H1 (cell line): ENCODE results near the gene TTBK1. TPM values are rescaled to one million over a fixed set of nuclear protein-coding genes. Genes with fewer than 3 reads are reported as not detected.

Experiments
- RBBP5 ChIP-seq: IDR thresholded peaks from 2 replicates; pipeline ENCODE4 v1.7.1; 2012; ENCODE audit warnings: low read depth, mild to moderate bottlenecking, inconsistent platforms, low read length, moderate library complexity, borderline replicate concordance
- TAF1 ChIP-seq: IDR thresholded peaks from 2 replicates; pipeline ENCODE4 v1.6.1; 2011; ENCODE audit warnings: mild to moderate bottlenecking, low read depth, low read length
- polyA plus RNA-seq, 7 experiments: library from polyadenylated mRNA; depleted of rRNA in 3 of 7; stranded (reverse) in 5 of 7; unstranded in 2 of 7; fragments of >200 nt in 5 of 7; fragments of 200-250 nt in 2 of 7; gene quantifications; 1 replicate in 5 of 7; 2 replicates in 1 of 7; 4 replicates in 1 of 7; pipeline versions ENCODE4 v1.2.1 to v1.2.3, GENCODE V29; 2011 to 2013; ENCODE audit warnings: missing spikeins in 2 of 7, mixed read lengths in 2 of 7
- total RNA-seq: library from RNA; stranded (reverse); fragmentation: NEBNext Ultra II Directional; extraction: Animal tissue kit (Norgen Biotek cat#: 25700); gene quantifications from 2 replicates; pipeline ENCODE4 v1.2.1, GENCODE V29; 2021
- TF ChIP-seq, protein P1 (sequence below): fragments of 300-600 bp; sonication (generic); IDR thresholded peaks from 2 replicates; pipeline ENCODE4 v1.7.1; 2012; ENCODE audit warnings: low read length, moderate library complexity, mild to moderate bottlenecking, inconsistent platforms; ENCODE audit not compliant: insufficient replicate concordance

Gene TTBK1
- total and polyA plus RNA-seq, 2 of the 8 experiments (the other 6 are each of a cell fraction or from before 2014, with no cell fraction given): 0.53 to 1.6 TPM

DNA sequence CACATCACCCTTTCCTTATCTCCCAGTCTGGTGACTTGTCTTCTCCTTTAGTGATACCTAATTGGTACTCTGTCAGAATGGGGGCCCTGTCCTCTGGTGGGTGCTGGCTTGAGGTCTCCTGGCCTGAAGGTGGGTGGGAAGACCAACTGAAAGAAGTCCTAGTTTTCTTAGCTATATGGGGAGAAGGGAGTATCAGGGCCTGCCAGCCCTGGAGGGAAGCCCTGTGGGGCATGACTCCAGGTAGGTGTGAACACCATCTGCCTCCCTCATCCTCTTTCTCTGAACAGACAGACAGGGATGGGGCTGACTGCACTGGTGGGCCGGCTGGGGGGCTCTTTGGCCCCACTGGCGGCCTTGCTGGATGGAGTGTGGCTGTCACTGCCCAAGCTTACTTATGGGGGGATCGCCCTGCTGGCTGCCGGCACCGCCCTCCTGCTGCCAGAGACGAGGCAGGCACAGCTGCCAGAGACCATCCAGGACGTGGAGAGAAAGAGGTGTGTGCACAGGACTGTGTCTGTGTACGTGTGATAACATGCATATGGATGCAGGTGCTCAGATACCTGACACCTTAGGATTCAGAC lies 60.6 kb downstream of the TTBK1 start (continued):
- TF ChIP-seq, protein P1, sequence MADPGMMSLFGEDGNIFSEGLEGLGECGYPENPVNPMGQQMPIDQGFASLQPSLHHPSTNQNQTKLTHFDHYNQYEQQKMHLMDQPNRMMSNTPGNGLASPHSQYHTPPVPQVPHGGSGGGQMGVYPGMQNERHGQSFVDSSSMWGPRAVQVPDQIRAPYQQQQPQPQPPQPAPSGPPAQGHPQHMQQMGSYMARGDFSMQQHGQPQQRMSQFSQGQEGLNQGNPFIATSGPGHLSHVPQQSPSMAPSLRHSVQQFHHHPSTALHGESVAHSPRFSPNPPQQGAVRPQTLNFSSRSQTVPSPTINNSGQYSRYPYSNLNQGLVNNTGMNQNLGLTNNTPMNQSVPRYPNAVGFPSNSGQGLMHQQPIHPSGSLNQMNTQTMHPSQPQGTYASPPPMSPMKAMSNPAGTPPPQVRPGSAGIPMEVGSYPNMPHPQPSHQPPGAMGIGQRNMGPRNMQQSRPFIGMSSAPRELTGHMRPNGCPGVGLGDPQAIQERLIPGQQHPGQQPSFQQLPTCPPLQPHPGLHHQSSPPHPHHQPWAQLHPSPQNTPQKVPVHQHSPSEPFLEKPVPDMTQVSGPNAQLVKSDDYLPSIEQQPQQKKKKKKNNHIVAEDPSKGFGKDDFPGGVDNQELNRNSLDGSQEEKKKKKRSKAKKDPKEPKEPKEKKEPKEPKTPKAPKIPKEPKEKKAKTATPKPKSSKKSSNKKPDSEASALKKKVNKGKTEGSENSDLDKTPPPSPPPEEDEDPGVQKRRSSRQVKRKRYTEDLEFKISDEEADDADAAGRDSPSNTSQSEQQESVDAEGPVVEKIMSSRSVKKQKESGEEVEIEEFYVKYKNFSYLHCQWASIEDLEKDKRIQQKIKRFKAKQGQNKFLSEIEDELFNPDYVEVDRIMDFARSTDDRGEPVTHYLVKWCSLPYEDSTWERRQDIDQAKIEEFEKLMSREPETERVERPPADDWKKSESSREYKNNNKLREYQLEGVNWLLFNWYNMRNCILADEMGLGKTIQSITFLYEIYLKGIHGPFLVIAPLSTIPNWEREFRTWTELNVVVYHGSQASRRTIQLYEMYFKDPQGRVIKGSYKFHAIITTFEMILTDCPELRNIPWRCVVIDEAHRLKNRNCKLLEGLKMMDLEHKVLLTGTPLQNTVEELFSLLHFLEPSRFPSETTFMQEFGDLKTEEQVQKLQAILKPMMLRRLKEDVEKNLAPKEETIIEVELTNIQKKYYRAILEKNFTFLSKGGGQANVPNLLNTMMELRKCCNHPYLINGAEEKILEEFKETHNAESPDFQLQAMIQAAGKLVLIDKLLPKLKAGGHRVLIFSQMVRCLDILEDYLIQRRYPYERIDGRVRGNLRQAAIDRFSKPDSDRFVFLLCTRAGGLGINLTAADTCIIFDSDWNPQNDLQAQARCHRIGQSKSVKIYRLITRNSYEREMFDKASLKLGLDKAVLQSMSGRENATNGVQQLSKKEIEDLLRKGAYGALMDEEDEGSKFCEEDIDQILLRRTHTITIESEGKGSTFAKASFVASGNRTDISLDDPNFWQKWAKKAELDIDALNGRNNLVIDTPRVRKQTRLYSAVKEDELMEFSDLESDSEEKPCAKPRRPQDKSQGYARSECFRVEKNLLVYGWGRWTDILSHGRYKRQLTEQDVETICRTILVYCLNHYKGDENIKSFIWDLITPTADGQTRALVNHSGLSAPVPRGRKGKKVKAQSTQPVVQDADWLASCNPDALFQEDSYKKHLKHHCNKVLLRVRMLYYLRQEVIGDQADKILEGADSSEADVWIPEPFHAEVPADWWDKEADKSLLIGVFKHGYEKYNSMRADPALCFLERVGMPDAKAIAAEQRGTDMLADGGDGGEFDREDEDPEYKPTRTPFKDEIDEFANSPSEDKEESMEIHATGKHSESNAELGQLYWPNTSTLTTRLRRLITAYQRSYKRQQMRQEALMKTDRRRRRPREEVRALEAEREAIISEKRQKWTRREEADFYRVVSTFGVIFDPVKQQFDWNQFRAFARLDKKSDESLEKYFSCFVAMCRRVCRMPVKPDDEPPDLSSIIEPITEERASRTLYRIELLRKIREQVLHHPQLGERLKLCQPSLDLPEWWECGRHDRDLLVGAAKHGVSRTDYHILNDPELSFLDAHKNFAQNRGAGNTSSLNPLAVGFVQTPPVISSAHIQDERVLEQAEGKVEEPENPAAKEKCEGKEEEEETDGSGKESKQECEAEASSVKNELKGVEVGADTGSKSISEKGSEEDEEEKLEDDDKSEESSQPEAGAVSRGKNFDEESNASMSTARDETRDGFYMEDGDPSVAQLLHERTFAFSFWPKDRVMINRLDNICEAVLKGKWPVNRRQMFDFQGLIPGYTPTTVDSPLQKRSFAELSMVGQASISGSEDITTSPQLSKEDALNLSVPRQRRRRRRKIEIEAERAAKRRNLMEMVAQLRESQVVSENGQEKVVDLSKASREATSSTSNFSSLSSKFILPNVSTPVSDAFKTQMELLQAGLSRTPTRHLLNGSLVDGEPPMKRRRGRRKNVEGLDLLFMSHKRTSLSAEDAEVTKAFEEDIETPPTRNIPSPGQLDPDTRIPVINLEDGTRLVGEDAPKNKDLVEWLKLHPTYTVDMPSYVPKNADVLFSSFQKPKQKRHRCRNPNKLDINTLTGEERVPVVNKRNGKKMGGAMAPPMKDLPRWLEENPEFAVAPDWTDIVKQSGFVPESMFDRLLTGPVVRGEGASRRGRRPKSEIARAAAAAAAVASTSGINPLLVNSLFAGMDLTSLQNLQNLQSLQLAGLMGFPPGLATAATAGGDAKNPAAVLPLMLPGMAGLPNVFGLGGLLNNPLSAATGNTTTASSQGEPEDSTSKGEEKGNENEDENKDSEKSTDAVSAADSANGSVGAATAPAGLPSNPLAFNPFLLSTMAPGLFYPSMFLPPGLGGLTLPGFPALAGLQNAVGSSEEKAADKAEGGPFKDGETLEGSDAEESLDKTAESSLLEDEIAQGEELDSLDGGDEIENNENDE: no peak
- TF ChIP-seq RBBP5: no peak
- TF ChIP-seq TAF1: no peak
